HG03039 (cell line): ENCODE measurements around the gene WDR37.
"Not testable (repeated sequence)": the region's sequence is repeated elsewhere in the genome, so short reads cannot be mapped to it uniquely, and the experiment has no call there.

ENCODE experiments used
- ATAC-seq: cut with Tn5 transposase; IDR thresholded peaks from one replicate; pipeline ENCODE4 v1.9.1; 2021; ENCODE audit warnings: mild to moderate bottlenecking, moderate library complexity; ENCODE audit not compliant: unreplicated experiment

WDR37 gene, protein sequence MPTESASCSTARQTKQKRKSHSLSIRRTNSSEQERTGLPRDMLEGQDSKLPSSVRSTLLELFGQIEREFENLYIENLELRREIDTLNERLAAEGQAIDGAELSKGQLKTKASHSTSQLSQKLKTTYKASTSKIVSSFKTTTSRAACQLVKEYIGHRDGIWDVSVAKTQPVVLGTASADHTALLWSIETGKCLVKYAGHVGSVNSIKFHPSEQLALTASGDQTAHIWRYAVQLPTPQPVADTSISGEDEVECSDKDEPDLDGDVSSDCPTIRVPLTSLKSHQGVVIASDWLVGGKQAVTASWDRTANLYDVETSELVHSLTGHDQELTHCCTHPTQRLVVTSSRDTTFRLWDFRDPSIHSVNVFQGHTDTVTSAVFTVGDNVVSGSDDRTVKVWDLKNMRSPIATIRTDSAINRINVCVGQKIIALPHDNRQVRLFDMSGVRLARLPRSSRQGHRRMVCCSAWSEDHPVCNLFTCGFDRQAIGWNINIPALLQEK

GRCh38 chr10:1056326-1057105, at the start of gene WDR37:
TSS of gene WDR37 (plus strand) at chr10:1056385. CDS start at chr10:1072156, 15,771 bp downstream.
- peak; percentile 89 for ATAC-seq

DNA sequence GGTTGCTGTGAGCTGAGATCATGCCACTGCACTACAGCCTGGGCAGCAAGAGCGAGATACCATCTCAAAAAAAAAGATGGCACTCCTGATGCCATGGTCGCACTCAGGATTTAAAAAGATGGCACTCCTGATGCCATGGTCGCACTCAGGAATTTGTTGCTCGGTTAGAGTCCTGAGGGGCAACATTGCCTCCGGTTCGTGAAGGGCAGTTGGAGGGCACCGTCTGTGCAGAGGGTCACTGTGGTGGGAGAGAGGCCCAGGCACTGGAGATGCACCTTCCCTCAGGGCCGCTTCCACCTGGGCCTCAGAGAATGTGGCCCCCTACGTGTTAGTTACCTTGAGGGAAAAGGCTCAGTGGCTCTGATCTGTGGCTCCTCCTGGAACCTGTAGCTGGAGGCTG, 49.6 kb upstream of the WDR37 start:
- no peak for ATAC-seq

DNA sequence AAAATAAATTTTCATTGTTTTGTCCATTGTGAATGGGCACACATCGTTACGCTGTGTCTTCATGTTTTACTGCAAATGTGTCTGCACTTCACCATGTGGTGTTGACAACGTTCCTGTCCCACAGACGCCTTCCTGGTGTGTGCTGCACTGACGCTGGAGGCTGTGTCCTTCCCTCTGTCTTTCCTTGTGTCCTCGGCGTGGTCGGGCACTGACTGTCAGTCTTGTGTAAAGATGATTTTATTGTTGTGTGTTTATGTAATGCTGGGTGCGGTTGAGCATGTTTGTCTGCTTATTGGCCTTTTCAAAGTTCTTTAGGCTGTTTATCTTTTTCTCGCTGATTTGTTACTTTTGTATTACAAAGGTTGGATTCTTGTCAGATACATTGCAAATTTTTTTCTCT, 48.6 kb upstream of the WDR37 start:
- ATAC-seq: no peak

GRCh38 chr10:1009071-1009494, 47.1 kb upstream of the WDR37 start:
- no peak for ATAC-seq

DNA sequence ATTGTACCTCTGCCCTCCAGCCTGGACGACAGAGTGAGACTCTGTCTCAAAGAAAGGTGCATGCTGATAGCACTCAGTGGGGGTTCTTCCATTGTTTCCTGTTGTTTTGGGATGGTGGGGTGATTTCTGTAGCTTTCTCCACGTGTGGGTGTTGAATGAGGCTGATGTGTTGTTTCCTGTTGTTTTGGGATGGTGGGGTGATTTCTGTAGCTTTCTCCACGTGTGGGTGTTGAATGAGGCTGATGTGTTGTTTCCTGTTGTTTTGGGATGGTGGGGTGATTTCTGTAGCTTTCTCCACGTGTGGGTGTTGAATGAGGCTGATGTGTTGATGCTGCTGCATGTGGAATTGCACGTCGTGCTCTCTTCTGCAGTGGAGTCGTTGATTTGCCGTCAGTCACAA, 46.2 kb upstream of the WDR37 start:
- not testable (repeated sequence) for ATAC-seq

DNA sequence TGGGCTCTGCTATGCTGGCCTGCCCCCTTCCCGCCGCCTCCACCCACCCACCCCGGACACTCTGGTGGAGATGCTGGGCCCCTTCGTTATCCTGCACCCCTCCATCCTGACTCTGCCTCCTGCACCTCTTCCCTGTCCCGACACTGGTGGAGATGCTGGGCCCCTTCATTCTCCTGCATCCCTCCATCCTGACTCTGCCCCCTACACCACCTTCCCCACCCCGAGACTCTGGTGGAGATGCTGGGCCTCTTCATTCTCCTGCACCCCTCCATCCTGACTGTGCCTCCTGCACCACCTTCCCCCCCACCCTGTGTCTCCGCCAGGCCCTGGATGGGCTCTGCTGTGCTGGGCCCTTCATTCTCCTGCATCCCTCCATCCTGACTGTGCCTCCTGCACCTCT, 45.5 kb upstream of the WDR37 start:
- ATAC-seq: no peak

DNA sequence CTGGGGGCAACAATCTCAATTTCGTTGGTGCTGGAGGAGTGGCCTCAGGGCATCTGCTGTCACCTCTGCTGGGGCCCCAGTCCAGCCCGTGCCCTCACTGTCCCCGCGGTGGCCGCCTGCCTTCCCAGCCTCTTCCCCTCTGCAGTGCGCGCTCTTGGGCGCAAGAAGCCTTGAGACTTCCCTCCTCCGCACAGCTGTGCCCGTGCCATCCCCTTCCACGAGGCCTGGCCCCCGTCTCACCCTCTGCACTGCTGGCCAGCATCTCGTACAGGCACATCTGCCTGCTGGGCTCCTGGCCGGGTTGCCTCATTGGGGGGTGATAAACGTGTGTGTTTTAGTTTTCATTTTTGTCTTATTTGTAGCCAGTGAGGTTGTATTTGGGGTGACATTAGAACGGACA, 44.5 kb upstream of the WDR37 start:
- no peak for ATAC-seq

DNA sequence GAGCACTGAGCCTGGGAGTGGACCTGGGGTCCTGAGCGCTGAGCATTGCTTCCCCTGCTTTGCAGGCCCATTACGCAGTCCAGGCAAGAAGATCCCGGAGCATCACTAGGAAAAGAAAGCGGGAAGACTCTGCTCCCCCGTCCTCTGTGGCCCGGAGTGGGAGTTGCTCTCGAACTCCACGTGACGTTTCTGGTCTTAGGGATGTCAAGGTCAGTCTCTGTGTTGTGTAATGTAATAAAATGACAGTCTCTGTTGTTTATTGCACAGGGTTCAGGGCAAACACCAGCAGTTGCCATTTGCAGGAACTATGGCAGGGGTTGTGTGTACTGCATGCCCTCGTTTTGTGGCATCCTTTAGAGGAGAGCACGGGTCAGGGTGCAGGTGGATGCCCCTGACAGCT, 40.5 kb upstream of the WDR37 start:
- no peak for ATAC-seq

GRCh38 chr10:1019362-1019761, 36.8 kb upstream of the WDR37 start:
- ATAC-seq: no peak

GRCh38 chr10:1020460-1020859, 35.7 kb upstream of the WDR37 start:
- no peak for ATAC-seq

DNA sequence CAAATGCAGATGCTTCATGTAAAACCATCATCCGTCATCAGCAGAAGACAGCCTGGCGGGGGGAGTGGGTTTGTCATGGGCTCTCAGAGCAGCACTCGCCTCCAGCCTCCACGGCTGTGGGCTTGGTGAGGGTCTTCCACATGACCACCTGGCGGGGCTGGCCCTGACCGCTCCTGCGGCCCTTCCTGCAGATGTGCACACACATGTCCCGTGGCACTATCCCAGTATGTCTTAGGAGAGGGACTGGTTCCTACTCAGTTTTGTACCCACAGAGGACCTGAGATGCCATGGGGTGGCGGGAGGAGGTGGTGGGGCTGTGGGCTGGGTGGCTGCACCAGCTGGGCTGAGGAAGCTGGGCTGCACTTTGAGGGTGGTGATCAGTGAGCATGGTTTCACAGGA, 35.2 kb upstream of the WDR37 start:
- no peak for ATAC-seq

DNA sequence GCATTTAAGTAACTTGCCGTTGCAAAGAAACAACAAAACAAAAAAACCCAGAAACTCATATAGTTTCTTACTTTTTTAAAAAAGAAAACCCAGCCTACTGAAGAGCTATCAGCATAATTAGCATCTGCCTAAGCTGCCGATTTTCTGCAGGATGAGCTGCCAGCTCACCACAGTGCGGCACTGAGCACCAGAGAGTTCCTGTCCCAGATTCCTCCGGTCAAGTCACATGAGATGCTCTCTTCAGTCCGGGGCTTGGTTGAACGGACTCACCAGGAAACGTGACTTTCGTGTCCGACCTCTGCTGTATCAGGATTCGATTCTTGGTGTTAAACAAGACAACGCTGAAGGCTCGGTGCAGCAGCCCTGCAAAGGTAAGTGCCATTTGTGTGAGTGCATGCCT, 33.8 kb upstream of the WDR37 start:
- ATAC-seq: no peak

DNA sequence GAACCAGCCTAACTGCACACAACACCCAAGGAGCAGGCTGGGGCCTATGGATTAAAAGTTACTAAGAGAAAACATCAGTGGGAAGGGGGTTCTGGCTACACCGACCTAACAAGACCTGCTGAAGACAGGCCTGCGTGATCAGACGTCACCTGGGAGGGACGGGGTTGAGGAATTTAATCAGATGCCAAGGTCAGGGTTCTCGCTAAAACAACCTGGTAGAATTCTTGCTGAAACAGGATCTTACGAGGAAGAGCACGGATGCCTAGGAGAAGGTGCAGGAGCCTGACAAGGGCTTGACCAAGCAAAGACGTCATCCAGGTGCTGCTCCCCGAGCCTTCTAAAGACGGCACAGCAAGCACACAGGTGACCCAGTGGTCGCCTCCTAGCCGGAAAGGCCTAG, 32.1 kb upstream of the WDR37 start:
- ATAC-seq: no peak

DNA sequence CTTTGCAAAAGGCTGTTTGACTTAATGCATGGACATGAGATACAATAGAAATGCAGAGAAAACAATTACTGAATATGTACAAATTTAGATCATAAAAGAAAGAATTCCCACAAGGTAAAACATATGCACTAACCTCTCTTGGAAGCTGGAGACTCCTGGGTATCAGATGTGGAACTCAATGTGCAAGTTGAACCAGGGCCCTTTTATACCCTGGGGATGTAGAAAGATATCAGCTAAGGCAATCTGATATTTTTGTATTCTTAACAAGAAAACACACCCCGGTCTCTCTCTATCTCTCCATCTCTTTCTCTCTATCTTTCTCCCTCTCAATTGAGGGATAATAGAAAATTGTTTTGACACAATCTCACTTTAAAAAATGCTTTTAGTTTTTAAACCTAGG, 30.5 kb upstream of the WDR37 start, which contains the start of gene IDI2:
Gene IDI2, minus strand, starts transcription at position 177 of the 400 bp plus-strand sequence. CDS start 1,136 bp downstream, outside the sequence.
- no peak for ATAC-seq

DNA sequence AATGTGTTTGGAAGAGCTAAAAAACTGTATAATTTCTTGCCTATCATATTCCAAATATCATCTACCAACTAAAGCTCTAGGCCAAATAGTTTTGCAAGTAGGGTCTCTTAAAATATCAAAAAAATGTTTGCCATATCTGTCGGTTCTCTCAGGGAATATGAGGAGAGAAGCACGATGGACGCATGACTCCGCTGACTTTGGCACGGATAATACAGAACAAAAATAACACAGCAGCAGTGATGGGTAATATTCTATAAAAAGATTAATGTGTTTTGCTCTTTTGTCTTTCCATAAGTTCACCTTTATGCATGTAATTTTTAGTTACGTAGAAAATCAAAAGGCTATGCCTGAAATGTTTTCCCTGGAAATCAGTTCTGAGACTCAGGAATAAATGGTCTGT, 29.6 kb upstream of the WDR37 start:
- ATAC-seq: no peak

DNA sequence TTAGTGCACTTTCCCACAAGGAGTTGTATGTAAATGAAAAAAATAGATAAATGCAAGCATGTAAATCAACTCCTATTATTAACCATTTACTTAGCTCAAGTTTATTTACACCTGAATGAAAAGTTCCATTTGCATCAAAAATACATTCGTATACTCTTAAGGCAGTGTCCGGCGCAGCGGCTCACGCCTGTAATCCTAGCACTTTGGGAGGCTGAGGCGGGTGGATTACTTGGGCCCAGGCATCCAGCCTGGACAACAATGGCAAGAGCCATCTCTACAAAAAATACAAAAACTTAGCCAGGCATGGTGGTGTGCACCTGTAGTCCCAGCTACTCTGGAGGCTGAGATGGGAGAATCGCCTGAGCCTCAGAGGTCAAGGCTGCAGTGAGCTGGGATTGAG, 26.3 kb upstream of the WDR37 start:
- no peak for ATAC-seq

GRCh38 chr10:1033601-1034000, 22.6 kb upstream of the WDR37 start:
- no peak for ATAC-seq

- no peak for ATAC-seq
Measured at GRCh38 chr10:1034758-1035157, 21.4 kb upstream of the WDR37 start.

DNA sequence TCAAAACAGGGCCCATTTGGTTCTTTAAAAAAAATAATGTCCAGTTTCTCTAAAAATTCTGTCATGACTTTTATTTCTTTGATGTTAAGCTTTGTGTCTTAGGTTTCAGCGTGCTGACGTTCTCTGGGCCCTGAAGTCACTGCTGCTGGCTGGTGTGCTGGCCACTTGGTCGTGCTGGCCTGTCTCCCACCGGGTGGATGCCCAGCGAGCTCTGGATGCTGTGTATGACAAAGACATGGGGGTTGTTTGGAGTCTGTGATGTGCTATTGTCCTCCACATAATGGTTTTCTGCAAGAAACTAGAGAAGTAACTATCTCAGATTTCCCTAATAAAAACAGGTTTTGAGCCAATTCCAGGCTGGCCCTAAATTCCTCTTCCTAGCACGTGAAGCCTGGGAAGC, 21.0 kb upstream of the WDR37 start:
- no peak for ATAC-seq

DNA sequence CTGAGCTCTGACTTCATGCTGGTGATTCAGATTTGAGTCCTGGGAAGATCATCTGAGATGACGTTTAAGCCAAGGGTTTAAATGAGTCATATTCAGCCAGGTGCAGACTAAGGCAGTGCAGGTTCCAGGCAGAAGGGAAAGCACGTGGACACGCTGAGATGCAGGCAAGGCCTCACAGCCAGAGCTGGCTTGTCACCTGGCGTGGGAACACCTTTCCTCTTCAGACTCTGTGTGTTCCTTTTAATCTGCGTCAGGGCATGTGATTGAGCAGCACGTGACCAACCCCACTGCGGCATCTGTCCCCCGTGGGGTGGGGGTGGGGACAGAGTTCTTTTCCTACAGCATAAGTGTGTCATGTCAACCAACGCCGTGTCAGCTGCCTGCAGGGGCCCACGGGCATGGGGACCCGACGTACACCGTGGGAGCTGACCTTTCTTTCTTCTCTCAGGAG, 19.8 kb upstream of the WDR37 start:
- ATAC-seq: peak; percentile 83

GRCh38 chr10:1037098-1037497, 19.1 kb upstream of the WDR37 start:
- ATAC-seq: no peak

DNA sequence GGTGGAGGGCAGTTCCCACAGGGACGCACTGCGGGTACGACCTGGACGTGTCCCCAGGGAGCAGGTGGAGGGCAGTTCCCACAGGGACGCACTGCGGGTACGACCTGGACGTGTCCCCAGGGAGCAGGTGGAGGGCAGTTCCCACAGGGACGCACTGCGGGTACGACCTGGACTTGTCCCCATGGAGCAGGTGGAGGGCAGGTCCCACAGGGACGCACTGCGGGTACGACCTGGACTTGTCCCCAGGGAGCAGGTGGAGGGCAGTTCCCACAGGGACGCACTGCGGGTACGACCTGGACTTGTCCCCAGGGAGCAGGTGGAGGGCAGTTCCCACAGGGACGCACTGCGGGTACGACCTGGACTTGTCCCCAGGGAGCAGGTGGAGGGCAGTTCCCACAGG, 17.4 kb upstream of the WDR37 start:
- not testable (repeated sequence) for ATAC-seq
